Measurements from ENCODE around the gene TTLL10. TPM values are rescaled to one million over a fixed set of nuclear protein-coding genes. Genes with fewer than 3 reads are reported as not detected.
A peak's percentile ranks its signal among the peaks of the same experiment; 100 is the strongest.

Gene TTLL10
- polyA plus RNA-seq, 10 donors = 0.13 to 0.50 (median 0.27) TPM; not detected in 3

GRCh38 chr1:1204998-1205768, 31.5 kb downstream of the TTLL10 start:
- DNase-seq = no peak

GRCh38 chr1:1205769-1206375, 32.2 kb downstream of the TTLL10 start:
- DNase-seq = peak in 1 of 3 donors; percentile 45

DNA sequence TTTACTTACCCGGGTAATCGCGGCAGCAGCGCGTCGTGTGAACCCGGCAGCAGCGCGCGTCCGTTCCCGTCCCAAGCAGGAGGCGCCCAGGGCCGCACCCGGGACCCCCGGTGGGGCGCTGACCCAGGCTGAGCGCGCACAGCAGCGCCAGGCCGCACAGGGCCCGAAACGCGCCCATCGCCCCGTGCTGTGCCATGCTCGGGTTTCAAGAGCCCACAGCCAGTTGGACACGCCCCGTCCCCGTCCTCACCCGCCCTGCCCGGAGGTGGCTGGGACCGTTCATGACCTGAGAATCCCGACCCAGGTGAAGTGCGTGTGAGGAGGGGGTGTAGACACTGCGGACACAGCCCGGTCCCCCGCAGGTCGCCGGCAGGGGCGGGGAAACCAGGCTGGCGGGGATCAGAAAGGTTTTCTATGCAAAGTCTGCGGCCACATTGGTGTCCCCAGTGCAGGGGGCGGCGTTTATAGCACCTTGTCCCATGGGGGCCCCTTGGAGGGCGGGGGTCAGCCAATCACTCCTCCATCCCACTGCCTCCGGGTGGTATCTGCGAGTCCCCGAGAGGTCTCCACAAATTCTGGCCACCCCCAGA, 32.8 kb downstream of the TTLL10 start, which contains the start of gene TNFRSF18:
Gene TNFRSF18 (minus strand): TSS at position 217 of the 590 bp plus-strand sequence. CDS start 21 bp downstream, at position 196.
- DNase-seq = peak in 1 of 3 donors; percentile 43

DNA sequence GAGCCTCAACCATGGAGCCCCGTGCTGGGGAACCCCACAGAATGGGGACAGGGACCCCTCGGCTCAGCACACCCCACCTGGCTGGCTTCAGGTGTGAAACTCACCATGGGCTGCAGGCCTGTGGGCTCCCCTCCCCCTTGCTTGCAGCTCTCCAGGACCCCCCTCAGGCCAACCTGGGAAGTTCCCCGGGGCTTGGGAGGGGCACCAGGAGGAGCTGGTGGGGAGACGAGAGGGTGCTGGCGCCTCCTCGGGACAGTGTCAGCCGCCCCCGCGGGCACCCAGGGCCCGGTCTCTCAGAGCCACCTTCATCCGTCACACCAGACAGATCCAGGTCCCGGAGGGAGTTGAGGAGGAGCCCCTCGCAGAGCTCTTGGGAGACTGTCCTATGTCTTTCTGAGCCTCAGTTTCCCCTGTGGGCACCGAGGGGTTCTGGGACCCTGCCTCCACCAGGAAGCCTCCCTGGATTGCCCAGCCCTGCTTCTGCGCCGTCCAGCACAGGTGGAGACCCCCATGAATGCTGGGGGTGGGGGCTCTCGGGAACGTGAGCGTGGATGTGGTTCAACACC, 33.4 kb downstream of the TTLL10 start:
- DNase-seq = no peak

- no peak for DNase-seq
Observed at GRCh38 chr1:1207571-1207892, 33.9 kb downstream of the TTLL10 start.

DNA sequence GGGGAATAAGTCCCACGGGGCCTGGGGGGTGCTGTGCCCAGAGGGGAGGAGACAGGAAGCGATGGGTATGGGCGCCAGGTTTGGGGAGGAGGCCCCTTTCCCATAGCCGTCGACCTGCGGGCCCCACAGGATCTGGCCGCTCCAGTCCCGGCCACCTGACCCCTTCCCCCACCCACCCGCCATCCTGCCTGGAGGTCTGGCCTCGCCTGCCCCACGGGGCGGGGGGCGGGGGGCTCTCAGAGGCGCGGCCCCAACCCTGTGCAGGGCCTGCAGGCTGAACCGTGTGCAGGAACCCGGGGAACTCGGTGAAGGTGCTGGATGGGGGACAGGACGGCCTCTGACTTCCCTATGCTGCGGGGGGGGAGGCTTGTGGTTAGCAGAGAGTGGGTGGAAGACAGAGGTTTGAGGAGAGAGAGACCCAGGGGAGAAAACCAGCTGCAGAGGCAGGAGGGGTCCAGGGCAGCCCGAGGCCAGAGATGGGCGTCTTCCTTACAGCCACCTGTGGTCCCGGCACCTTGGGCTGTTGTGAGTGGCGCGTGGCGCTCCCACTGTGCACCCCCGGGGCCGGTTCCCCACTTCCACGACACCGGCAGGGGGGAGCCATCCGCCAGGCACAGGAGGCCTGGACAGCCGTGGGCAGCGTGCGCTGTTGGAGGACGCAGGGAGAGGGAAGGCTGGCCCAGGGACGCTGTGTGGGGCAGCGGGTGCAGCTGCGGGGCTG, 35.2 kb downstream of the TTLL10 start:
- DNase-seq = peak in 1 of 3 donors; percentile 58

DNA sequence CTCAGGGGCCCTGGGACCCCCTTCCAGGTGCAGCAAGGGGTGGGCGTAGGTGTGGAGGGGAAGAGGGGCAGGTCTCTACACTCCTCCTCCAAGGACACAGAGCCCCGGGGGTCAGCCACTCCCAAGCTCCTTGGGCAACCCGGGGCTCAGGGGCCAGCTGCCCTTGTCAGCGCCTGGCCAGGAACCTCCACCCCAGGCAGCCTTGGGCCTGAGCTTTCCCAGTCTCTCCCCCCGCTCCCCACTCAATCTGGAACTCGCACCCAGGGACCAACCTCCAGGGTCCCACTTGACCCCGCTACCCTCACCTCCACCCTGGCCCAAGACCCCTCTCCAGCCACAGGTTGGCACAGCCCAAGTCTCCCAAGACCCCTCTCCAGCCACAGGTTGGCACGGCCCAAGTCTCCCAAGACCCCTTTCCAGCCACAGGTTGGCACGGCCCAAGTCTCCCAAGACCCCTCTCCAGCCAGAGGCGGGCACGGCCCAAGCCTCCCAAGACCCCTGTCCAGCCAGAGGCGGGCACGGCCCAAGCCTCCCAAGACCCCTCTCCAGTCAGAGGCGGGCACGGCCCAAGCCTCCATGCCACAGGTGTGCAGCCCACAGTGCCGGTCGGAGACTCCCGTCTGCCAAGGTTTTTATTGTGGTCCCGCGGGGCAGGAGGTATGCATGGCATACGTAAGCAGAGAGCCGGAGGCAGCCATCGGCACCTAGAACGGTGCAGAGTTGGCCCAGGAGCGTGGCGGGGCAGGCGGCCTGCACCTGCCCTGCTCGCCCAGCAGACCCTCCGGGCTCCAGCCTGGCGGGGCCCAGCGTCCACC, 37.3 kb downstream of the TTLL10 start:
- no peak for DNase-seq

- DNase-seq = no peak
Observed at GRCh38 chr1:1211541-1212441, 38.1 kb downstream of the TTLL10 start.

GRCh38 chr1:1212780-1213344, 39.2 kb downstream of the TTLL10 start:
- DNase-seq = peak in 1 of 3 donors; percentile 45

DNA sequence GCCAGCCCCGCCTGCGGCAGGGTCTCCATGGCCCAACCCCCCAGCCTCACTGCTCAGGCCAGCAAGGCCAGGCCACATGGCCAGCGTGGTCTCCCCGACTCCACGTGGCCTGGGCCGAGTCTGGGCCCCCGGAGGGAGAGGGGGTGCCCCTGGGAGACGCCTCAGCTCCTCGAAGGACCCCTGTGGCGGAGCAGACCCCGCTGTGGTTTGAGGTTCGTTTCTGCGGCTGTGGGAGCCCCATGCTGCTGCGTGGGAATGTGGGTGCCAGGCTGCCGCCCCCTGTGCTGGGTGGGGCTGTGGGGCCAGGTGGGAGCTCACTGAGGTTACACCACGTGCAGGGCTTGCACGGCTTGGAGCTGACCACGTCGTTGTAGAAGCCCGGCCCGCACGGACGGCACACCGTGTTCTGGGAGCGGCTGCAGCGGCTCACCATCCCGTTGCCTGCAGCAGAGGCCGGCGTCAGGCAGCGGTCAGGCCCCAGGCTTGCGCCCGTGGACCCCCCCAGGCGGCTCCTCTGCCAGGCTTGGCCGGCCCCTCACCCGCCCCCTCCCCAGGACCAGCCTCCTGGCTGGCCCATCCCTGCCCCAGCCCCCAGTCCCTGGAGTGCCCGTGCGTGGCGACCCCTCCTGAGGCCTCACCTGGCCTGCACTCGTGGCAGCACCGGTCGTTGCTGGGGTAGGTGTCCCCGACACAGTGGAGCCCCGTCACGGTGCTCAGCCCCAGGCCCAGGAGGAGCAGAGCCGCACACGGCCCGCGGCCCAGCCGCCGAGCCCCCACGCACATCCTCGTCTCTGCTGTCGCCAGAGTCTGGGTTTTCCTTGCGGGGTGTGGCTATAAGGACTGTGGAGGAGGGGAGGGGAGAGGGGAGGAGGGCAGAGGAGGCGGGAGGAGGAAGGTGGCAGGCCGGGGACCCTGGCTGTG, 39.9 kb downstream of the TTLL10 start, which contains the start of gene TNFRSF4:
Gene TNFRSF4 (minus strand): TSS at position 809 of the 921 bp plus-strand sequence. CDS start 26 bp downstream, at position 783.
- no peak for DNase-seq

GRCh38 chr1:1215080-1215676, 41.5 kb downstream of the TTLL10 start:
- DNase-seq = no peak

- no peak for DNase-seq
Observed at GRCh38 chr1:1215881-1216605, 42.4 kb downstream of the TTLL10 start.

- DNase-seq = no peak
Observed at GRCh38 chr1:1216770-1217620, 43.3 kb downstream of the TTLL10 start.

- DNase-seq = no peak
Observed at GRCh38 chr1:1217621-1218523, 44.2 kb downstream of the TTLL10 start.
